SU-DHL-6 (cell line): Measurements from ENCODE around the gene SDK2.

Source experiments
- CTCF ChIP-seq: fragments of 200-600 bp; sonication (generic); IDR thresholded peaks from one replicate; pipeline ENCODE4 v1.5.1; 2017; ENCODE audit warnings: antibody characterized with exemption, mild to moderate bottlenecking, low read length, moderate library complexity; ENCODE audit not compliant: insufficient read depth, poor library complexity, severe bottlenecking
- EZH2phosphoT487 ChIP-seq: fragments of 200-600 bp; sonication (generic), shearing (Covaris generic); conservative IDR thresholded peaks from 2 replicates; pipeline ENCODE4 v1.6.1; 2018; ENCODE audit warnings: mild to moderate bottlenecking, antibody characterized with exemption, low read length, moderate library complexity, mixed read lengths

- TF ChIP-seq CTCF (no peak), EZH2phosphoT487 (no peak)
Observed at GRCh38 chr17:73581379-73581778, 62.9 kb downstream of the SDK2 start.
